K562 (cell line): Measurements from ENCODE around the gene MBP. TPM values are rescaled to one million over a fixed set of nuclear protein-coding genes. Genes with fewer than 3 reads are reported as not detected.

ENCODE experiments used
- ATAC-seq: fragments of 200-7000 bp; cut with Tn5 transposase; 3 replicates; pipeline ENCODE4 v1.9.1; 2020; ENCODE audit warnings: moderate library complexity
- BruUV-seq: library from RNA; stranded (reverse); fragments of 400-500 nt; replicated peaks from 2 replicates; lab custom pipeline; 2021; lab: Mats Ljungman, UMichigan
- CTCF ChIA-PET: fragments of 300-600 bp; formaldehyde crosslinking; extraction: SDS; loops from one replicate; lab custom pipeline; 2021; ENCODE audit warnings: low intra/inter-chr PET ratio; lab: Yijun Ruan, JAX
- POLR2A ChIA-PET: fragments of 300-600, 350-650 bp; sonication (Branson Sonifier 250); formaldehyde crosslinking; extraction: SDS; loops from one replicate; lab custom pipeline; 2021; ENCODE audit warnings: antibody characterized with exemption, inconsistent platforms; lab: Yijun Ruan, JAX
- DNase-seq, 4 experiments: peaks; one replicate each; pipeline versions ENCODE4 v3.0.0 to v3.0.0-alpha.2; 2011 to 2018; ENCODE audit warnings: low spot score in 3 of 4, mixed read lengths in 3 of 4; ENCODE audit errors: extremely low read depth in 1 of 4
- FAIRE-seq: peaks from 2 replicates; lab custom pipeline; 2011; peaks lifted over from hg19 to GRCh38; lab: Jason Lieb, UNC
- H2AFZ ChIP-seq: 2 replicates; pipeline ENCODE4 v1.6.0; 2011; ENCODE audit warnings: low read depth, low read length, control low read depth, inconsistent platforms
- H3K27ac ChIP-seq: fragments of 200-600 bp; 3 replicates; pipeline ENCODE4 v1.8.0; 2011; ENCODE audit warnings: low read depth, mild to moderate bottlenecking, control low read depth, inconsistent platforms, low read length, moderate library complexity, mixed read lengths; ENCODE audit errors: extremely low read depth
- H3K27me3 ChIP-seq, 2 experiments: fragments of 300-600 bp in 1 of 2; 2 replicates in 1 of 2; 3 replicates in 1 of 2; pipeline versions ENCODE4 v1.6.0 to v1.8.0; 2011; ENCODE audit warnings: inconsistent platforms in 2 of 2, low read length in 2 of 2, mild to moderate bottlenecking in 1 of 2, mixed read lengths in 1 of 2, moderate library complexity in 1 of 2; ENCODE audit not compliant: control insufficient read depth in 2 of 2, insufficient read depth in 2 of 2
- H3K36me3 ChIP-seq: fragments of 300-600 bp; 3 replicates; pipeline ENCODE4 v1.8.0; 2011; ENCODE audit warnings: mild to moderate bottlenecking, low read length, inconsistent platforms; ENCODE audit not compliant: control insufficient read depth, insufficient read depth
- H3K4me1 ChIP-seq, 2 experiments: fragments of 200-600 bp in 1 of 2; replicated peaks in 1 of 2; 2 replicates in 1 of 2; 3 replicates in 1 of 2; pipeline versions ENCODE4 v1.5.1 to v1.8.0; 2011; ENCODE audit warnings: inconsistent platforms in 2 of 2, low read length in 2 of 2, mild to moderate bottlenecking in 1 of 2, mixed read lengths in 1 of 2, moderate library complexity in 1 of 2; ENCODE audit not compliant: control insufficient read depth in 2 of 2, insufficient read depth in 2 of 2
- H3K4me2 ChIP-seq: 2 replicates; pipeline ENCODE4 v1.6.1; 2011; ENCODE audit warnings: low read length, control low read depth, inconsistent platforms, mixed read lengths; ENCODE audit not compliant: insufficient read depth
- H3K4me3 ChIP-seq: fragments of 200-600 bp; sonication (generic), shearing (Covaris generic); 2 replicates; pipeline ENCODE4 v1.5.1; 2016; ENCODE audit warnings: control low read depth, inconsistent platforms
- H3K79me2 ChIP-seq: fragments of 200-600 bp; 3 replicates; pipeline ENCODE4 v1.8.0; 2011; ENCODE audit warnings: low read length, inconsistent platforms; ENCODE audit not compliant: control insufficient read depth, insufficient read depth
- H3K9ac ChIP-seq, 2 experiments: 2 replicates each; pipeline versions ENCODE4 v1.6.0 to v1.6.1; 2011; ENCODE audit warnings: low read depth in 2 of 2, low read length in 2 of 2, control low read depth in 1 of 2, inconsistent platforms in 1 of 2, mild to moderate bottlenecking in 1 of 2, mixed read lengths in 1 of 2; ENCODE audit not compliant: insufficient read depth in 1 of 2
- H3K9me1 ChIP-seq: one replicate; pipeline ENCODE4 v1.6.0; 2011; ENCODE audit warnings: inconsistent platforms, mild to moderate bottlenecking, low read length, moderate library complexity; ENCODE audit not compliant: control insufficient read depth, insufficient read depth
- H3K9me3 ChIP-seq: replicated peaks from 2 replicates; pipeline ENCODE4 v1.5.1; 2011; ENCODE audit warnings: low read depth, low read length, inconsistent platforms; ENCODE audit not compliant: control insufficient read depth, insufficient read depth
- H4K20me1 ChIP-seq: replicated peaks from 2 replicates; pipeline ENCODE4 v1.6.1; 2011; ENCODE audit warnings: low read length, inconsistent platforms, mixed read lengths; ENCODE audit not compliant: control insufficient read depth, insufficient read depth
- ASH1L ChIP-seq: fragments of 450-650 bp; IDR thresholded peaks from 2 replicates; pipeline ENCODE4 v1.6.1; 2018; ENCODE audit warnings: borderline replicate concordance, mild to moderate bottlenecking, low read depth; ENCODE audit not compliant: partially characterized antibody
- CTBP1 ChIP-seq: fragments of 450-650 bp; IDR thresholded peaks from 2 replicates; pipeline ENCODE4 v1.6.1; 2016; ENCODE audit warnings: borderline replicate concordance
- KAT2B ChIP-seq: IDR thresholded peaks from one replicate; pipeline ENCODE4 v1.6.1; 2012; ENCODE audit warnings: low read depth, mild to moderate bottlenecking, control low read depth, inconsistent platforms, low read length, moderate library complexity
- NELFE ChIP-seq: IDR thresholded peaks from 2 replicates; pipeline ENCODE4 v1.6.1; 2011; ENCODE audit warnings: mild to moderate bottlenecking; ENCODE audit not compliant: insufficient read depth, insufficient read length
- PPARD ChIP-seq: fragments of 250-450 bp; sonication (Bioruptor Pico); IDR thresholded peaks from 2 replicates; pipeline ENCODE4 v1.8.0; 2022; ENCODE audit warnings: inconsistent platforms, mild to moderate bottlenecking, moderate library complexity
- SMAD4 ChIP-seq: fragments of 250-450 bp; sonication (Bioruptor Pico); conservative IDR thresholded peaks from 2 replicates; pipeline ENCODE4 v1.8.0; 2021; ENCODE audit warnings: inconsistent platforms, mild to moderate bottlenecking, moderate library complexity
- SMARCA4 ChIP-seq: fragments of 450-650 bp; IDR thresholded peaks from 2 replicates; pipeline ENCODE4 v1.6.1; 2016
- TFAP4 ChIP-seq: sonication (generic); formaldehyde crosslinking; IDR thresholded peaks from 2 replicates; pipeline ENCODE4 v1.8.0; 2022; ENCODE audit warnings: missing genetic modification reagents, mild to moderate bottlenecking, moderate library complexity, borderline replicate concordance
- ZBTB7A ChIP-seq: IDR thresholded peaks from 2 replicates; pipeline ENCODE4 v1.6.1; 2011; ENCODE audit warnings: low read depth, mild to moderate bottlenecking, low read length, moderate library complexity, borderline replicate concordance; ENCODE audit not compliant: control insufficient read depth
- ZNF232 ChIP-seq: sonication (generic); formaldehyde crosslinking; IDR thresholded peaks from 2 replicates; pipeline ENCODE4 v1.8.0; 2022; ENCODE audit warnings: mild to moderate bottlenecking, missing genetic modification reagents
- ZNF384 ChIP-seq: IDR thresholded peaks from 2 replicates; pipeline ENCODE4 v1.6.1; 2012; ENCODE audit warnings: low read depth, low read length, improper control_type of control experiment
- ZNF507 ChIP-seq: conservative IDR thresholded peaks from 2 replicates; pipeline ENCODE4 v1.6.1; 2017; ENCODE audit warnings: missing genetic modification characterization, missing compliant biosample characterization
- ZNF707 ChIP-seq: fragments of 250-450 bp; sonication (Bioruptor Pico); conservative IDR thresholded peaks from 2 replicates; pipeline ENCODE4 v1.8.0; 2022; ENCODE audit warnings: inconsistent platforms, mild to moderate bottlenecking, moderate library complexity
- ZSCAN32 ChIP-seq: fragments of 450-650 bp; formaldehyde crosslinking; IDR thresholded peaks from 2 replicates; pipeline ENCODE4 v1.4.0; 2020; ENCODE audit warnings: mild to moderate bottlenecking, moderate library complexity
- WGBS: fragments of 100-300 bp; shearing (Covaris generic); methylation state at CpG from one replicate; pipeline ENCODE4 v1.1.6; 2016; ENCODE audit warnings: low coverage, mixed read lengths; ENCODE audit not compliant: insufficient coverage; ENCODE audit errors: missing lambda C conversion rate; 5-methylcytosine and 5-hydroxymethylcytosine counted together
- in situ Hi-C: fragments of 300-500 bp; cut with MboI; formaldehyde crosslinking; loops from 4 replicates; pipeline ENCODE4 v1.15.0; 2018; ENCODE audit warnings: inconsistent platforms, mixed read lengths
- intact Hi-C: fragments of 100-400 bp; cut with micrococcal nuclease; formaldehyde crosslinking; loops from 2 replicates; pipeline ENCODE4 v1.14.2; 2022
- polyA plus RNA-seq, 8 experiments: library from polyadenylated mRNA; depleted of rRNA in 4 of 8; stranded (reverse) in 5 of 8; unstranded in 3 of 8; fragments of >200 nt; fragmentation: Nextera tagmentation in 2 of 8; fragmentation: Illumina TruSeq in 1 of 8; extraction: Ambion mirVana in 2 of 8; extraction: Trizol in 1 of 8; gene quantifications; 2 replicates each; pipeline versions ENCODE4 v1.2.1 to v1.2.3, GENCODE V29; 2011 to 2014; ENCODE audit warnings: inconsistent platforms in 1 of 8, missing spikeins in 1 of 8
- total RNA-seq, 7 experiments: library from RNA; depleted of rRNA in 6 of 7; stranded (reverse); fragments of >200 nt in 6 of 7; fragmentation: Illumina TruSeq in 2 of 7; extraction: Trizol in 2 of 7; gene quantifications; 2 replicates each; pipeline versions ENCODE4 v1.2.1 to v1.2.3, GENCODE V29; 2011 to 2021; ENCODE audit warnings: low replicate concordance in 1 of 7
- TF ChIP-seq, protein P1 (sequence below): fragments of 450-650 bp; IDR thresholded peaks from 2 replicates; pipeline ENCODE4 v1.6.1; 2018; ENCODE audit warnings: mild to moderate bottlenecking, low read depth; ENCODE audit not compliant: partially characterized antibody

Gene MBP
- total and polyA plus RNA-seq, 9 of the 15 experiments (the other 6 are each of a cell fraction or from before 2014, with no cell fraction given) = 0.09 TPM; not detected in 8

GRCh38 chr18:77012120-77012519, 120.5 kb downstream of the MBP start (continued):
- TF ChIP-seq ZNF384 (no peak), ZNF232 (CRISPR knock-in tag) (no peak)
- TF ChIP-seq, all 486 proteins: peak for 0

- POLR2A ChIA-PET = no interaction called here
- WGBS = 0% methylated on average over 12 of the region's 19 CpGs
Observed at GRCh38 chr18:77009675-77010074, 122.9 kb downstream of the MBP start.

More at GRCh38 chr18:77009675-77010074, 122.9 kb downstream of the MBP start:
- Histone ChIP-seq H3K27me3 (peaks cover 4 to 75% of the 10 kb centered on the region in 2 experiments; a peak in 4 of 5 replicates), H3K4me3 (no peak overlapping the region), H3K79me2 (no peaks in the 10 kb centered on the region), H3K9ac (no peak overlapping the region), H3K4me2 (no peak overlapping the region), H3K9me3 (no peaks in the 10 kb centered on the region), H2AFZ (no peak overlapping the region), H3K36me3 (no peaks in the 10 kb centered on the region), H4K20me1 (no peaks in the 10 kb centered on the region), H3K9me1 (no peaks in the 10 kb centered on the region), H3K27ac (no peak overlapping the region), H3K4me1 (no peaks in the 10 kb centered on the region)
- intact Hi-C loops (loop anchor here (10.0 kb wide), 1 partner anchor 45 kb away; no protein-coding TSS in a partner anchor), in situ Hi-C loops (no loop called here)
- TF ChIP-seq CTBP1 (no peak), ASH1L (no peak), ZNF707 (no peak), ZNF232 (CRISPR knock-in tag) (no peak), TFAP4 (CRISPR knock-in tag) (no peak), SMAD4 (no peak), PPARD (no peak), ZNF507 (tag) (no peak), KAT2B (no peak), SMARCA4 (no peak), ZBTB7A (no peak), NELFE (no peak), ZSCAN32 (CRISPR knock-in tag) (no peak)
- TF ChIP-seq, protein P1, sequence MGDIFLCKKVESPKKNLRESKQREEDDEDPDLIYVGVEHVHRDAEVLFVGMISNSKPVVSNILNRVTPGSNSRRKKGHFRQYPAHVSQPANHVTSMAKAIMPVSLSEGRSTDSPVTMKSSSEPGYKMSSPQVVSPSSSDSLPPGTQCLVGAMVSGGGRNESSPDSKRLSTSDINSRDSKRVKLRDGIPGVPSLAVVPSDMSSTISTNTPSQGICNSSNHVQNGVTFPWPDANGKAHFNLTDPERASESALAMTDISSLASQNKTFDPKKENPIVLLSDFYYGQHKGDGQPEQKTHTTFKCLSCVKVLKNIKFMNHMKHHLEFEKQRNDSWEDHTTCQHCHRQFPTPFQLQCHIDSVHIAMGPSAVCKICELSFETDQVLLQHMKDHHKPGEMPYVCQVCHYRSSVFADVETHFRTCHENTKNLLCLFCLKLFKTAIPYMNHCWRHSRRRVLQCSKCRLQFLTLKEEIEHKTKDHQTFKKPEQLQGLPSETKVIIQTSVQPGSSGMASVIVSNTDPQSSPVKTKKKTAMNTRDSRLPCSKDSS = no peak
- no peak for FAIRE-seq
- no peak for ATAC-seq
- BruUV-seq = no TSS peak
- CTCF ChIA-PET = no interaction called here
- DNase-seq = no peak
